ENCODE results near the gene UGDH. TPM values are rescaled to one million over a fixed set of nuclear protein-coding genes. Genes with fewer than 3 reads are reported as not detected.
"Not testable (repeated sequence)": the region's sequence is repeated elsewhere in the genome, so short reads cannot be mapped to it uniquely, and the experiment has no call there.

The UGDH gene
- total RNA-seq, 1 donor from 2014 or later, result 73.4 TPM

- DNase-seq (ENCODE audit: low spot score), result no peak
Observed at GRCh38 chr4:39497909-39498726, 29.1 kb downstream of the UGDH start.

- DNase-seq (ENCODE audit: low spot score), result no peak
Observed at GRCh38 chr4:39495446-39496213, 31.6 kb downstream of the UGDH start.

- no peak for DNase-seq (ENCODE audit: low spot score)
Observed at GRCh38 chr4:39494354-39494753, 32.9 kb downstream of the UGDH start.

GRCh38 chr4:39490322-39490721 lies 36.9 kb downstream of the UGDH start:
- DNase-seq (ENCODE audit: low spot score), result no peak

GRCh38 chr4:39486221-39486804 lies 40.9 kb downstream of the UGDH start:
- DNase-seq (ENCODE audit: low spot score), result no peak

- DNase-seq (ENCODE audit: low spot score), result no peak
Observed at GRCh38 chr4:39484582-39485272, 42.5 kb downstream of the UGDH start.

GRCh38 chr4:39480902-39481695 lies 46.1 kb downstream of the UGDH start:
- no peak for DNase-seq (ENCODE audit: low spot score)

GRCh38 chr4:39480251-39480650 lies 47.0 kb downstream of the UGDH start:
- DNase-seq (ENCODE audit: low spot score), result no peak

GRCh38 chr4:39476187-39476895 lies 50.9 kb downstream of the UGDH start:
- DNase-seq (ENCODE audit: low spot score), result no peak

- no peak for DNase-seq (ENCODE audit: low spot score)
Observed at GRCh38 chr4:39472396-39472795, 54.8 kb downstream of the UGDH start.

- DNase-seq (ENCODE audit: low spot score), result no peak
Observed at GRCh38 chr4:39470402-39470801, 56.8 kb downstream of the UGDH start.

GRCh38 chr4:39469429-39470077 lies 57.7 kb downstream of the UGDH start:
- no peak for DNase-seq (ENCODE audit: low spot score)

- DNase-seq (ENCODE audit: low spot score), result no peak
Observed at GRCh38 chr4:39467464-39467863, 59.8 kb downstream of the UGDH start.

GRCh38 chr4:39466747-39467146 lies 60.5 kb downstream of the UGDH start:
- no peak for DNase-seq (ENCODE audit: low spot score)

GRCh38 chr4:39464886-39465501 lies 62.2 kb downstream of the UGDH start:
- DNase-seq (ENCODE audit: low spot score), result no peak

- peak; percentile 97 for DNase-seq (ENCODE audit: low spot score)
Observed at GRCh38 chr4:39458505-39459300, 68.5 kb downstream of the UGDH start, which contains the start of the genes LIAS and RPL9. Gene LIAS, plus strand, starts transcription at chr4:39459056. Its CDS starts 62 bp downstream, at chr4:39459118. Gene RPL9, minus strand, starts transcription at chr4:39458922. Its CDS starts 483 bp downstream, at chr4:39458439.

- DNase-seq (ENCODE audit: low spot score), result not testable (repeated sequence)
Observed at GRCh38 chr4:39458161-39458504, 69.1 kb downstream of the UGDH start.

Measured in mesenteric fat pad (tissue), 1 donor.